ENCODE results near the gene HCN3. TPM values are rescaled to one million over a fixed set of nuclear protein-coding genes. Genes with fewer than 3 reads are reported as not detected.

HCN3 gene
- total RNA-seq, 1 donor from 2014 or later, result 2.8 TPM

GRCh38 chr1:155253797-155254196 lies 23.5 kb upstream of the HCN3 start:
- no peaks in the 10 kb centered on the region for H3K36me3 ChIP-seq (ENCODE audit: control insufficient read depth, insufficient read depth, low read length)
- no peak for TF ChIP-seq CTCF (IDR thresholded peaks at IDR 0.05; ENCODE audit: insufficient read depth, low read length, poor library complexity, severe bottlenecking)
- no peaks in the 10 kb centered on the region for H3K27me3 ChIP-seq (ENCODE audit: control insufficient read depth, insufficient read depth, low read length)
- peak overlapping the region; percentile 80 for H3K4me3 ChIP-seq (ENCODE audit: low read depth, low read length)
- DNase-seq (ENCODE audit: low read depth), result no peak

GRCh38 chr1:155254228-155254713 lies 23.0 kb upstream of the HCN3 start:
- Histone ChIP-seq H3K36me3 (ENCODE audit: control insufficient read depth, insufficient read depth, low read length) (no peaks in the 10 kb centered on the region), H3K27me3 (ENCODE audit: control insufficient read depth, insufficient read depth, low read length) (no peaks in the 10 kb centered on the region), H3K4me3 (ENCODE audit: low read depth, low read length) (peak overlapping the region; percentile 80)
- DNase-seq (ENCODE audit: low read depth), result no peak
- no peak for TF ChIP-seq CTCF (IDR thresholded peaks at IDR 0.05; ENCODE audit: insufficient read depth, low read length, poor library complexity, severe bottlenecking)

DNA sequence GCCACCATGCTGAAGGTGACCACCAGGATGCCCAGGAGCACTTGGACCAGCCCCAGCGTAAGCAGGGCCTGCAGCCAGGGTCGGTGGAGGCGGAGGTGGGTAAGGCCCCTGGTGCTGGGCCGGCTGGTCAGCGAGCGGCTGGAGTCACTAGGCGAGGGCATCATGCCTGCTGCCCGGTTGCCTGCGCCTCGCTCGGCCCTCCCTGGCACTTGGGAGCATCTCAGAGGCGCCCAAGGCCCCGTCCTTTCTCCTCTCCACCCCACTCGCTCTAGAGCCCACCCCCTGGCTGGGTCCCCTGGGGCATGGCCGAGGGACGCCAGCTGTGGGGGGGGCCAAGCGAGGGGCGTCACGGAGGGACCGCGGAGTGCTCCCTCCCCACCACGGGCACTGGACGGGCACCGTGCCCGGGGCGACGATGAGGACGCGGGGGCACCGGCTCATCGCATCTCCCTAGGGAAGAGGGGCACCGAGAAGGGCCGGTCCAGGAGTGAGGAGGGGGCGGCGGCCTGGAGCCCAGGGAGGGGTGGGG lies 22.5 kb upstream of the HCN3 start:
- no peak for DNase-seq (ENCODE audit: low read depth)
- H3K36me3 ChIP-seq (ENCODE audit: control insufficient read depth, insufficient read depth, low read length), result no peaks in the 10 kb centered on the region
- TF ChIP-seq CTCF (IDR thresholded peaks at IDR 0.05; ENCODE audit: insufficient read depth, low read length, poor library complexity, severe bottlenecking), result no peak

DNA sequence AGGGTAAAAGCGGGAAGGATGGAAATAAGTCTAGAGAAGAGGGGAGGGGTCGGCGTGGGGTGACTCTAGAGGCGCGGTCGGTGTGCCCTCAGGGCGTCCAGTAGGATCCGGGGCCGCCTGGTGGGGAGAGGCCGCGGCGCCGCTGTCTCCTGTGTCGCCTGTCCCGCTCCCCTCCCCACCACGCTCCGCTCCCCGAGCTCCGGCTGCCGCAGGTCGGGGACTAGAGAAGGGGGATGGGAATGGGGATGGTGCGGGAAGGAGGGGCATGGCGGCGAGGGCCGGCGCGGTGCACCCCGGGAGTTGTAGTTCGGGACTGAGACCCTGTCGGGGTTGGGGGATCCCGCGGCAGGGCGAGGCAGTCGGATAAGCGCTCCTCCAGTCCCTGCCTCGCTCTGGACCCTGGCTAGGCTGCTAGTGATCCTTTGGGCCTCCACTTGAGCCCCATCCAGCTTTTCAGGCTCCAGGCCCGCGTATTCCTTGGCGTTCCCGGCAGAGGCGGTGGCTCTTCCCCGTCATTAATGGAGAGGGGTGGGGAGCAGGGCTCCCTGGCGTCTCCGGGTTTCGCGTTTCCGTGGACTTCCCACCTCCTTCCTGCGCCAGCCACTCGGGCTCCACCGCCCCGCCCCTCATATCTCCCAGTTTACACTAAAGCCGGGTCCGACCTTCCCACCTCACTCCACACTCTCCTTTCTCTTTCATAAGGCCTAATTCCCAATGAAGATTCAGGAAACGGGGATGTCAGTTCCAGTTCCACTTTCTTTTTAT lies 21.8 kb upstream of the HCN3 start, which contains the start of gene ENTREP3:
TSS of gene ENTREP3 (minus strand) at position 241 of the 765 bp plus-strand sequence. CDS start 606 bp downstream, outside the sequence.
- no peak for TF ChIP-seq CTCF (IDR thresholded peaks at IDR 0.05; ENCODE audit: insufficient read depth, low read length, poor library complexity, severe bottlenecking)
- Histone ChIP-seq H3K36me3 (ENCODE audit: control insufficient read depth, insufficient read depth, low read length) (no peaks in the 10 kb centered on the region), H3K27me3 (ENCODE audit: control insufficient read depth, insufficient read depth, low read length) (no peaks in the 10 kb centered on the region), H3K4me3 (ENCODE audit: low read depth, low read length) (peak within 1 kb of the TSS; percentile 80)
- DNase-seq (ENCODE audit: low read depth), result peak; percentile 34

More for the DNA sequence above, 22.5 kb upstream of the HCN3 start:
- peak overlapping the region; percentile 80 for H3K4me3 ChIP-seq (ENCODE audit: low read depth, low read length)
- H3K27me3 ChIP-seq (ENCODE audit: control insufficient read depth, insufficient read depth, low read length), result no peaks in the 10 kb centered on the region

GRCh38 chr1:155256058-155256852 lies 21.0 kb upstream of the HCN3 start:
- Histone ChIP-seq H3K4me3 (ENCODE audit: low read depth, low read length) (no peak overlapping the region), H3K36me3 (ENCODE audit: control insufficient read depth, insufficient read depth, low read length) (no peaks in the 10 kb centered on the region), H3K27me3 (ENCODE audit: control insufficient read depth, insufficient read depth, low read length) (no peaks in the 10 kb centered on the region)
- no peak for DNase-seq (ENCODE audit: low read depth)
- no peak for TF ChIP-seq CTCF (IDR thresholded peaks at IDR 0.05; ENCODE audit: insufficient read depth, low read length, poor library complexity, severe bottlenecking)

Data from kidney epithelial cell (primary cell).